IMR-90 (cell line): ENCODE measurements around the gene PIGBOS1. TPM values are rescaled to one million over a fixed set of nuclear protein-coding genes. Genes with fewer than 3 reads are reported as not detected.

Source experiments
- ATAC-seq: fragments of 200-7000 bp; cut with Tn5 transposase; 2 replicates; pipeline ENCODE4 v1.9.1; 2020; ENCODE audit warnings: low read depth, mild to moderate bottlenecking, moderate library complexity
- BruUV-seq: library from RNA; stranded (reverse); fragments of 400-500 nt; replicated peaks from 2 replicates; lab custom pipeline; 2021; lab: Mats Ljungman, UMichigan
- CTCF ChIA-PET: fragments of 300-600 bp; formaldehyde crosslinking; extraction: SDS; loops from one replicate; lab custom pipeline; 2021; ENCODE audit warnings: antibody characterized with exemption; lab: Yijun Ruan, JAX
- POLR2A ChIA-PET: fragments of 300-600 bp; sonication (Branson Sonifier 250); formaldehyde crosslinking; loops from one replicate; lab custom pipeline; 2022; ENCODE audit warnings: antibody characterized with exemption; ENCODE audit not compliant: unreplicated experiment; lab: Charles Lee
- DNase-seq: peaks from one replicate; pipeline ENCODE4 v3.0.0; 2013
- H2AFZ ChIP-seq: replicated peaks from 2 replicates; pipeline ENCODE3; 2013; ENCODE audit warnings: low read length, mild to moderate bottlenecking; ENCODE audit not compliant: poor library complexity
- H2AK5ac ChIP-seq: 2 replicates; pipeline ENCODE4 v1.6.1; 2013; ENCODE audit warnings: low read depth, low read length, inconsistent platforms
- H2AK9ac ChIP-seq: replicated peaks from 2 replicates; pipeline ENCODE3; 2013; ENCODE audit warnings: mild to moderate bottlenecking, low read depth, low read length, moderate library complexity; ENCODE audit not compliant: poor library complexity
- H2BK120ac ChIP-seq: 2 replicates; pipeline ENCODE4 v1.6.1; 2013; ENCODE audit warnings: low read depth, low read length, inconsistent platforms
- H2BK15ac ChIP-seq: 3 replicates; pipeline ENCODE4 v1.6.1; 2013; ENCODE audit warnings: low read depth, low read length, inconsistent platforms
- H2BK20ac ChIP-seq: 2 replicates; pipeline ENCODE4 v1.6.1; 2013; ENCODE audit warnings: low read depth, mild to moderate bottlenecking, inconsistent platforms, low read length, moderate library complexity
- H2BK5ac ChIP-seq: 2 replicates; pipeline ENCODE4 v1.6.1; 2013; ENCODE audit warnings: mild to moderate bottlenecking, low read depth, low read length, inconsistent platforms; ENCODE audit not compliant: poor library complexity, severe bottlenecking
- H3K14ac ChIP-seq: replicated peaks from 2 replicates; pipeline ENCODE4 v1.6.1; 2013; ENCODE audit warnings: low read depth, low read length, inconsistent platforms
- H3K18ac ChIP-seq: 2 replicates; pipeline ENCODE4 v1.6.1; 2013; ENCODE audit warnings: low read depth, low read length, control low read depth
- H3K23ac ChIP-seq: 2 replicates; pipeline ENCODE4 v1.6.1; 2013; ENCODE audit warnings: low read depth, low read length, inconsistent platforms
- H3K27ac ChIP-seq: 2 replicates; pipeline ENCODE4 v1.5.1; 2013; ENCODE audit warnings: mild to moderate bottlenecking, control low read depth, low read length; ENCODE audit not compliant: insufficient read depth
- H3K27me3 ChIP-seq: 2 replicates; pipeline ENCODE4 v1.6.1; 2013; ENCODE audit warnings: low read length; ENCODE audit not compliant: control insufficient read depth, insufficient read depth
- H3K36me3 ChIP-seq: 2 replicates; pipeline ENCODE4 v1.6.1; 2013; ENCODE audit warnings: low read length, mixed read lengths; ENCODE audit not compliant: control insufficient read depth, insufficient read depth
- H3K4ac ChIP-seq: 2 replicates; pipeline ENCODE4 v1.6.1; 2013; ENCODE audit warnings: low read depth, low read length, inconsistent platforms
- H3K4me1 ChIP-seq: 2 replicates; pipeline ENCODE4 v1.6.1; 2013; ENCODE audit warnings: low read length, mixed read lengths; ENCODE audit not compliant: control insufficient read depth, insufficient read depth
- H3K4me2 ChIP-seq: 2 replicates; pipeline ENCODE4 v1.6.1; 2013; ENCODE audit warnings: low read depth, mild to moderate bottlenecking, control low read depth, low read length, moderate library complexity
- H3K4me3 ChIP-seq: 2 replicates; pipeline ENCODE4 v1.5.1; 2013; ENCODE audit warnings: low read depth, mild to moderate bottlenecking, control low read depth, low read length, moderate library complexity; ENCODE audit not compliant: insufficient read depth
- H3K56ac ChIP-seq: 2 replicates; pipeline ENCODE4 v1.6.1; 2013; ENCODE audit warnings: low read length, inconsistent platforms; ENCODE audit not compliant: insufficient read depth; ENCODE audit errors: extremely low read depth
- H3K79me1 ChIP-seq, 2 experiments: 2 replicates each; pipeline ENCODE4 v1.6.1; 2013; ENCODE audit warnings: low read length in 2 of 2, inconsistent platforms in 1 of 2, low read depth in 1 of 2
- H3K9ac ChIP-seq: 2 replicates; pipeline ENCODE4 v1.6.1; 2013; ENCODE audit warnings: low read depth, low read length, control low read depth
- H3K9me1 ChIP-seq: 2 replicates; pipeline ENCODE4 v1.6.1; 2013; ENCODE audit warnings: low read length, inconsistent platforms; ENCODE audit not compliant: insufficient read depth
- H3K9me3 ChIP-seq: 2 replicates; pipeline ENCODE4 v1.6.1; 2013; ENCODE audit warnings: low read length; ENCODE audit not compliant: control insufficient read depth, insufficient read depth
- H4K20me1 ChIP-seq: 2 replicates; pipeline ENCODE4 v1.6.1; 2013; ENCODE audit warnings: low read length, inconsistent platforms; ENCODE audit not compliant: insufficient read depth
- H4K5ac ChIP-seq: 2 replicates; pipeline ENCODE4 v1.6.1; 2013; ENCODE audit warnings: mild to moderate bottlenecking, low read depth, low read length, control low read depth
- H4K8ac ChIP-seq, 2 experiments: 2 replicates each; pipeline ENCODE4 v1.6.1; 2013; ENCODE audit warnings: low read depth in 2 of 2, low read length in 2 of 2, control low read depth in 1 of 2, inconsistent platforms in 1 of 2
- H4K91ac ChIP-seq: 2 replicates; pipeline ENCODE4 v1.6.1; 2013; ENCODE audit warnings: low read depth, low read length, inconsistent platforms; ENCODE audit not compliant: insufficient read depth
- BHLHE40 ChIP-seq: fragments of 150-350 bp; IDR thresholded peaks from 2 replicates; pipeline ENCODE4 v1.6.1; 2016; ENCODE audit warnings: mild to moderate bottlenecking, low read depth, low read length
- CEBPB ChIP-seq: IDR thresholded peaks from 2 replicates; pipeline ENCODE4 v1.6.1; 2012; ENCODE audit warnings: low read depth, low read length, improper control_type of control experiment
- CHD1 ChIP-seq: IDR thresholded peaks from 2 replicates; pipeline ENCODE4 v1.6.1; 2012; ENCODE audit warnings: low read depth, low read length, improper control_type of control experiment
- CTCF ChIP-seq: conservative IDR thresholded peaks from 2 replicates; pipeline ENCODE4 v1.5.1; 2012; ENCODE audit warnings: mild to moderate bottlenecking, low read depth, low read length, improper control_type of control experiment
- ELK1 ChIP-seq: fragments of 150-350 bp; IDR thresholded peaks from 2 replicates; pipeline ENCODE4 v1.6.1; 2016; ENCODE audit warnings: low read depth, mild to moderate bottlenecking, low read length, moderate library complexity, borderline replicate concordance
- FOS ChIP-seq: fragments of 150-350 bp; IDR thresholded peaks from 2 replicates; pipeline ENCODE4 v1.6.1; 2016; ENCODE audit warnings: low read depth, low read length
- MAFK ChIP-seq: IDR thresholded peaks from 2 replicates; pipeline ENCODE4 v1.6.1; 2012; ENCODE audit warnings: low read depth, low read length, improper control_type of control experiment
- MAZ ChIP-seq: IDR thresholded peaks from 2 replicates; pipeline ENCODE4 v1.6.1; 2012; ENCODE audit warnings: low read depth, mild to moderate bottlenecking, low read length, improper control_type of control experiment, moderate library complexity, borderline replicate concordance
- MXI1 ChIP-seq: IDR thresholded peaks from 2 replicates; pipeline ENCODE4 v1.6.1; 2012; ENCODE audit warnings: low read depth, mild to moderate bottlenecking, low read length, moderate library complexity, borderline replicate concordance
- NFE2L2 ChIP-seq: fragments of 150-350 bp; IDR thresholded peaks from 2 replicates; pipeline ENCODE4 v1.6.1; 2016; ENCODE audit warnings: low read depth, mild to moderate bottlenecking, low read length
- POLR2A ChIP-seq: IDR thresholded peaks from 2 replicates; pipeline ENCODE4 v1.6.1; 2012; ENCODE audit warnings: mild to moderate bottlenecking, low read depth, low read length
- RAD21 ChIP-seq: IDR thresholded peaks from 2 replicates; pipeline ENCODE4 v1.6.1; 2012; ENCODE audit warnings: low read length, improper control_type of control experiment
- RCOR1 ChIP-seq: IDR thresholded peaks from 2 replicates; pipeline ENCODE4 v1.6.1; 2012; ENCODE audit warnings: mild to moderate bottlenecking, low read length, improper control_type of control experiment; ENCODE audit not compliant: insufficient replicate concordance
- RFX5 ChIP-seq: IDR thresholded peaks from 2 replicates; pipeline ENCODE4 v1.8.0; 2012; ENCODE audit warnings: low read depth, mild to moderate bottlenecking, low read length, moderate library complexity
- SMC3 ChIP-seq: fragments of 150-350 bp; IDR thresholded peaks from 2 replicates; pipeline ENCODE4 v1.6.1; 2016; ENCODE audit warnings: low read depth, mild to moderate bottlenecking, antibody characterized with exemption, low read length, moderate library complexity
- USF2 ChIP-seq: fragments of 150-350 bp; IDR thresholded peaks from 2 replicates; pipeline ENCODE4 v1.6.1; 2017; ENCODE audit warnings: mild to moderate bottlenecking, antibody characterized with exemption, low read length, low read depth
- WGBS, 2 experiments: methylation state at CpG; one replicate each; pipeline versions ENCODE4 v1.1.5 to v1.1.7; 2013; ENCODE audit warnings: missing lambda C conversion rate in 2 of 2; ENCODE audit not compliant: insufficient read length in 1 of 2; ENCODE audit errors: extremely low coverage in 2 of 2; 5-methylcytosine and 5-hydroxymethylcytosine counted together
- dilution Hi-C: fragments of 300-500 bp; cut with HindIII; formaldehyde crosslinking; loops from one replicate; pipeline ENCODE4 v1.14.3; 2018; ENCODE audit warnings: low sequenced_read_pairs; ENCODE audit not compliant: unreplicated experiment
- in situ Hi-C: fragments of 300-500 bp; cut with MboI; formaldehyde crosslinking; loops from 3 replicates; pipeline ENCODE4 v1.14.3; 2019; ENCODE audit warnings: low sequenced_read_pairs, inconsistent platforms, mixed read lengths
- intact Hi-C: fragments of 100-400 bp; cut with micrococcal nuclease; formaldehyde crosslinking; loops from 2 replicates; pipeline ENCODE4 v1.10.0; 2022
- polyA plus RNA-seq, 3 experiments: library from polyadenylated mRNA; depleted of rRNA; stranded (reverse); fragments of >200 nt; gene quantifications; 2 replicates each; pipeline ENCODE4 v1.2.3, GENCODE V29; 2012; ENCODE audit warnings: low replicate concordance in 1 of 3
- total RNA-seq: library from RNA; depleted of rRNA; stranded (reverse); fragments of >200 nt; gene quantifications from 2 replicates; pipeline ENCODE4 v1.2.3, GENCODE V29; 2012

The PIGBOS1 gene
- total and polyA plus RNA-seq, 2 of the 4 experiments (the other 2 are of a cell fraction) = 11.7 to 12.7 TPM

- Histone ChIP-seq H3K36me3 (no peaks in the 10 kb centered on the region), H3K9me1 (0 out of 2 replicates have a peak, but pooled peaks cover 2% of the 10 kb centered on the region), H2AK9ac (no peak overlapping the region), H3K27ac (no peak overlapping the region), H4K5ac (no peak overlapping the region), H2AK5ac (no peak overlapping the region), H4K20me1 (no peaks in the 10 kb centered on the region), H3K18ac (no peak overlapping the region), H3K9ac (no peak overlapping the region), H4K91ac (no peak overlapping the region), H2BK20ac (no peak overlapping the region), H3K14ac (no peak overlapping the region), H2BK120ac (no peak overlapping the region), H3K4me2 (no peak overlapping the region), H3K56ac (no peak overlapping the region), H3K79me1 (no peaks in the 10 kb centered on the region), H3K4me1 (no peaks in the 10 kb centered on the region), H2BK5ac (no peak overlapping the region), H3K4me3 (no peak overlapping the region), H3K9me3 (no peaks in the 10 kb centered on the region), H3K27me3 (no peaks in the 10 kb centered on the region), H3K23ac (no peak overlapping the region), H2BK15ac (no peak overlapping the region), H2AFZ (no peak overlapping the region), H3K4ac (no peak overlapping the region), H4K8ac (no peak overlapping the region)
- ChIA-PET CTCF (interaction anchor here (0.6 kb wide), 1 partner anchor 40 kb away, joined by 4 read pairs; no protein-coding TSS in a partner anchor), POLR2A (no interaction called here)
- WGBS, 2 experiments = no CpG with 5 or more reads among the region's 1 CpG
- dilution Hi-C loops (no loop called here), intact Hi-C loops (no loop called here), in situ Hi-C loops (no loop called here)
- TF ChIP-seq FOS (no peak), MAZ (no peak), NFE2L2 (no peak), ELK1 (no peak), SMC3 (no peak), RCOR1 (no peak), MXI1 (no peak), BHLHE40 (no peak), MAFK (no peak), RAD21 (no peak), RFX5 (no peak), USF2 (no peak), CEBPB (no peak), CTCF (no peak), POLR2A (no peak), CHD1 (no peak)
- no TSS peak for BruUV-seq
- DNase-seq = no peak
- no peak for ATAC-seq
Observed at GRCh38 chr15:55366981-55367380, 48.1 kb upstream of the PIGBOS1 start.
